NCI-H2029 (cell line): ENCODE results near the gene DRICH1.
"Not testable (repeated sequence)": the region's sequence is repeated elsewhere in the genome, so short reads cannot be mapped to it uniquely, and the experiment has no call there.

Experiments used
- DNase-seq: peaks from one replicate; lab custom pipeline; 2025; lab: John Stamatoyannopoulos, UW

DRICH1 gene

GRCh38 chr22:23566705-23567475 lies 65.2 kb downstream of the DRICH1 start:
- DNase-seq = no peak

- DNase-seq = no peak
Measured at GRCh38 chr22:23565915-23566704, 66.0 kb downstream of the DRICH1 start.

DNA sequence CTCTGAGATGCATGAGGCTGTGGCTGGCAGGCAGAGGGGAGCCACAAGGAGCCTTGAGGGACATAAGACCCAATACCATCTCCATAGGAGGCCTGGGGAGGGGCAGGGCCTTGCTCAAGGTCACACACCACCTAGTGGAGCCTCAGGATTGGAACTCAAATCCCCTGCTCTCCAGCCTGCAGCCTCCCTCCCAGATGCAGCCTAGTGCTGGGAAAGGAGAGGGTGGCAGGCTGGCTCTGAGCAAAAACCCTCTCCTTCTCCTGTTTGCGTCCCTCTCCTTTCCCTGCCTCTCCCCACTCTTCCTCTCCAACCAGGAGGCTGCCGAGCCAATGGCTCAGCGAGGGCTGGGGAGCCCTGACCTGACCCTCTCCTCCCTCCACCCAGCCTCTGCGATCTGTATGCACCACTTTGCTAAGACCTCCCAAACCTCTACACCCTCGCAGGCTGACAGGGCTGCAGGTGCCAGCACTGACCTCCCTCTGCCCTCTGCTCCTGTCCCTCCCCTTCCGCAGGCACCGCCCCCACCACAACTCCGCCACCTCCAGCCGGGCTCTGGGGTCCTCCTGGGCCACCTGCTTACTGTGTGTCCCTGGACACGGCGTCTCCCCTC lies 66.7 kb downstream of the DRICH1 start:
- DNase-seq = no peak

DNA sequence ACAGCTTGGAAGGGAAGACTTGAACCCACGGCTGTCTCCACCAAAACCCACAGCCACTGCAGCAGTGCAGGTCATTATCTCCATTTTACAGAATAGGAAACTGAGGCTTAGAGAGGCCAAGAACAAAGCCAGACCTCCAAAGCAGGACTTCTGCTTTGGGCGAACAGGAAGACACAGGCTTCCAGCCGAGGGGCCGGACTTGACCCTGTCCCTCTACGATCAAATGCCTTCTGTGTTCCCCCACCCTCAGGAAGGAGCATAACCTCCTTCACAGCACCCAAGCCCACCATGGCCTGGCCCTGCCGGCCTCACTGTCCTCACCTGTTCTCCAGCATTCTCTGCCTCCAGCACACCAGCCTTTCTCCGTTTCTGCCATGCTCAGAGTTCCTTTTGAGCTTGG lies 67.8 kb downstream of the DRICH1 start:
- DNase-seq = no peak

GRCh38 chr22:23563111-23563510 lies 69.0 kb downstream of the DRICH1 start:
- no peak for DNase-seq

- no peak for DNase-seq
Measured at GRCh38 chr22:23562186-23562585, 69.9 kb downstream of the DRICH1 start.

GRCh38 chr22:23561025-23561510 lies 71.1 kb downstream of the DRICH1 start:
- not testable (repeated sequence) for DNase-seq

GRCh38 chr22:23560215-23560614 lies 71.9 kb downstream of the DRICH1 start:
- not testable (repeated sequence) for DNase-seq
